Pancreas (tissue), 10 donors: ENCODE data around the gene OR9Q2. TPM values are rescaled to one million over a fixed set of nuclear protein-coding genes. Genes with fewer than 3 reads are reported as not detected.
"Not testable (repeated sequence)": the region's sequence is repeated elsewhere in the genome, so short reads cannot be mapped to it uniquely, and the experiment has no call there.

Source experiments
- ATAC-seq, 4 donors: fragments of 200-7000 bp; cut with Tn5 transposase; one replicate each; pipeline versions ENCODE4 v1.8.0 to v1.9.1; 2020; ENCODE audit warnings: mild to moderate bottlenecking in 4 of 4, moderate library complexity in 4 of 4
- DNase-seq, 6 donors: peaks; one replicate each; pipeline ENCODE4 v3.0.0-alpha.2; 2020
- FAIRE-seq: peaks from 2 replicates; lab custom pipeline; 2012; peaks lifted over from hg19 to GRCh38; lab: Jason Lieb, UNC
- H3K27ac ChIP-seq, 4 donors: fragments of 200-600 bp; sonication (generic); 1 replicate in 3 of 4; 2 replicates in 1 of 4; pipeline versions ENCODE4 v1.5.0 to v1.8.0; 2020
- H3K27me3 ChIP-seq, 4 donors: fragments of 200-600 bp; one replicate each; pipeline ENCODE4 v1.8.0; 2021
- H3K36me3 ChIP-seq, 3 donors: fragments of 200-600 bp; sonication (generic) in 1 of 3; one replicate each; pipeline versions ENCODE4 v1.5.0 to v1.8.0; 2020 to 2021
- H3K4me1 ChIP-seq, 3 donors: fragments of 200-600 bp; one replicate each; pipeline ENCODE4 v1.8.0; 2021
- H3K4me3 ChIP-seq, 4 donors: fragments of 200-600 bp; sonication (generic) in 2 of 4; one replicate each; pipeline versions ENCODE4 v1.5.0 to v1.8.0; 2020 to 2021
- H3K9me3 ChIP-seq, 4 donors: fragments of 200-600 bp; one replicate each; pipeline ENCODE4 v1.8.0; 2021
- WGBS, 2 donors: extraction: QIAGEN DNeasy Blood & Tissue Kit; methylation state at CpG; one replicate each; pipeline ENCODE4 v1.1.7; 2013; 5-methylcytosine and 5-hydroxymethylcytosine counted together
- intact Hi-C, 3 donors: fragments of 100-400 bp; cut with DNase I; formaldehyde crosslinking; loops; one replicate each; pipeline versions ENCODE4 v1.11.1 to v1.14.2; 2022
- polyA plus RNA-seq, 2 donors: library from polyadenylated mRNA; stranded (reverse); fragments of 200-250 nt; gene quantifications; one replicate each; pipeline ENCODE4 v1.2.3, GENCODE V29; 2013
- total RNA-seq, 6 donors: library from RNA; stranded (reverse); fragmentation: NEBNext Ultra II Directional in 4 of 6; extraction: Animal tissue kit (Norgen Biotek cat#: 25700) in 4 of 6; gene quantifications; one replicate each; pipeline versions ENCODE4 v1.2.1 to v1.2.4, GENCODE V29; 2021 to 2023
- TF ChIP-seq, protein P1 (sequence below), 4 donors: fragments of 200-600 bp; sonication (generic) in 3 of 4; IDR thresholded peaks; one replicate each; pipeline versions ENCODE4 v1.5.0 to v1.8.0; 2021; ENCODE audit warnings: antibody characterized with exemption in 4 of 4
- donor health status: healthy with polysubstance abuse.
- donor health status: DM: no; HTN: no; CAD: no; lungs with moderate emphysema.
- donor health status: DM: no; HTN: no; CAD: no.
- donor health status: control.
- donor health status: control.
- donor health status: Bipolar disorder and iron deficiency.
- donor health status: DM: yes; HTN: yes; CAD: no.
- donor health status: DM: no; HTN: no; CAD: no.
- donor health status: DM: no; HTN: no; CAD: no.
- donor health status: DM: yes; HTN: yes; CAD: no.

The OR9Q2 gene
- total and polyA plus RNA-seq, 8 donors, result not detected

DNA sequence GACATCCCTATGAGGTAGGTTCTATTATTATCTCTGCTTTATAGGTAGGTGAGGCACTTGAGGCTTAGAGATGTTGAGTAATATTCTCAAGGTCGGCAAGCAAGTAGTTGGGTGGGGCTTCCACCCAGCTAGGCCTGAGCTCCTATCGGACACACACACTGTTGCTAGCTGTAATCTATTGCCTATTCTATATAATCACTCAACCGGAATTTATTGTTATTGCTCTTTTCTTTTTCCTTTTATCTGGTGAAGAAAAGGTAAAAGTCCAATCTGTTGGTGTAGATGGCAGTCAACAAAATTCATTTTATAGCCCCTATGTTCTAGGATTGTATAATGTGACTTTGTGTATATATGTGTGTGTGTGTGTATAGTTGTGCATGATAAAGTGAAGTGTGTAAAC is 3.4 kb downstream of the OR9Q2 start:
- intact Hi-C loops, result no loop called here
- no peaks in the 10 kb centered on the region for H3K27me3 ChIP-seq
- ATAC-seq, result no peak
- H3K4me3 ChIP-seq, result no peak overlapping the region
- no peaks in the 10 kb centered on the region for H3K36me3 ChIP-seq
- DNase-seq, result no peak
- no peaks in the 10 kb centered on the region for H3K4me1 ChIP-seq
- peak; percentile 82 for FAIRE-seq
- no peak overlapping the region for H3K27ac ChIP-seq
- TF ChIP-seq, protein P1, sequence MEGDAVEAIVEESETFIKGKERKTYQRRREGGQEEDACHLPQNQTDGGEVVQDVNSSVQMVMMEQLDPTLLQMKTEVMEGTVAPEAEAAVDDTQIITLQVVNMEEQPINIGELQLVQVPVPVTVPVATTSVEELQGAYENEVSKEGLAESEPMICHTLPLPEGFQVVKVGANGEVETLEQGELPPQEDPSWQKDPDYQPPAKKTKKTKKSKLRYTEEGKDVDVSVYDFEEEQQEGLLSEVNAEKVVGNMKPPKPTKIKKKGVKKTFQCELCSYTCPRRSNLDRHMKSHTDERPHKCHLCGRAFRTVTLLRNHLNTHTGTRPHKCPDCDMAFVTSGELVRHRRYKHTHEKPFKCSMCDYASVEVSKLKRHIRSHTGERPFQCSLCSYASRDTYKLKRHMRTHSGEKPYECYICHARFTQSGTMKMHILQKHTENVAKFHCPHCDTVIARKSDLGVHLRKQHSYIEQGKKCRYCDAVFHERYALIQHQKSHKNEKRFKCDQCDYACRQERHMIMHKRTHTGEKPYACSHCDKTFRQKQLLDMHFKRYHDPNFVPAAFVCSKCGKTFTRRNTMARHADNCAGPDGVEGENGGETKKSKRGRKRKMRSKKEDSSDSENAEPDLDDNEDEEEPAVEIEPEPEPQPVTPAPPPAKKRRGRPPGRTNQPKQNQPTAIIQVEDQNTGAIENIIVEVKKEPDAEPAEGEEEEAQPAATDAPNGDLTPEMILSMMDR (IDR thresholded peaks at IDR 0.05), result no peak
- WGBS, 2 donors, result 60 to 66% methylated on average over 3 of the region's 3 CpGs
- H3K9me3 ChIP-seq, result no peaks in the 10 kb centered on the region

DNA sequence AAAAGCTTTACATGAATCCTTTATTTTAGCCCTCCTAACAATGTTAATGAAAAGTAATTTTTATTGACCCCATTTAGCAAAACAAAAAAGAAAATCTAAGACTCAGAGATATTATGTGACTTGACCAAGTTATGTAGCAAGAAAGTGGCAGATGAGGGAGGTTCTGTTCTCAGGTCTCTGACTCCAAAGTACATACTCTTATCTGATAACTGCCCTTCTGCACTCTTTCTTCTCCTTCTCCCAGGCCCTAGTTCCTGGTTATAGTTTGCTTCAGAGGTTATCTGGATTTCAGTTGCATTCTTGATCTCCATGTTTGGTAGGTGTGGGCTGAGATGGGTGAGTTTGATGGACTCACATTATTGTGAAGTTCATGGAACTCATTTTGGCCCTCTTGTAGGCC is 4.5 kb downstream of the OR9Q2 start:
- Histone ChIP-seq H3K27ac (no peak overlapping the region), H3K36me3 (no peaks in the 10 kb centered on the region), H3K27me3 (no peaks in the 10 kb centered on the region), H3K4me1 (no peaks in the 10 kb centered on the region), H3K4me3 (no peak overlapping the region), H3K9me3 (no peaks in the 10 kb centered on the region)
- TF ChIP-seq, protein P1 (IDR thresholded peaks at IDR 0.05), result no peak
- DNase-seq (no peak), FAIRE-seq (no peak), ATAC-seq (no peak)
- intact Hi-C loops, result no loop called here

- TF ChIP-seq, protein P1 (IDR thresholded peaks at IDR 0.05), result no peak
- DNase-seq (no peak), ATAC-seq (no peak), FAIRE-seq (no peak)
- Histone ChIP-seq H3K27me3 (no peaks in the 10 kb centered on the region), H3K36me3 (no peaks in the 10 kb centered on the region), H3K9me3 (no peaks in the 10 kb centered on the region), H3K4me3 (no peak overlapping the region), H3K4me1 (no peaks in the 10 kb centered on the region), H3K27ac (no peak overlapping the region)
- WGBS, 2 donors, result 72 to 94% methylated on average over 2 of the region's 2 CpGs
- intact Hi-C loops, result no loop called here
Measured at GRCh38 chr11:58195939-58196338, 7.1 kb downstream of the OR9Q2 start.

DNA sequence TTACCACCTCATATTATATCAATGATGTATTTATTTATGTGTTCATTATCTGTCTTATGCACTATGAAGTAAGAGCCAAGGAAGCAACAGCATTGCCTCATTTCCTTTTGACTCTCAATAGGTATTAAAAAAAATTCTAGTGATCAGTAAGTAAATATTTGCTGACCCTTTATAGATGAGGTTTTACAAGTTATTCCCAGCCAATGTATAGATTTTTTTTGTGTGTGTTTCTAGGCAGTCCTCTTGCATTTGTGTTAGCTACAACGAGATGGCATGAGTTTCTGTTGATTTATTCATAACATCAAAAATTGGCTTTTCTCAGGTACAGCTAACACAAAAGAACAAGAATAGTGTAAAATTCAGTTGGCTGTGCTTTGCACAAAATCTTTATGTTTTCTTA is 10.4 kb downstream of the OR9Q2 start:
- FAIRE-seq (no peak), ATAC-seq (no peak)

GRCh38 chr11:58204042-58204441 is 15.2 kb downstream of the OR9Q2 start, which contains the start of gene OR1S2:
OR1S2 (minus strand) TSS chr11:58204142; CDS start chr11:58204142, 0 bp downstream.
- intact Hi-C loops, result no loop called here
- no peak for ATAC-seq
- H3K4me3 ChIP-seq, result no peak within 1 kb of the TSS
- DNase-seq, result no peak
- TF ChIP-seq, protein P1 (IDR thresholded peaks at IDR 0.05), result no peak
- no peak within 1 kb of the TSS for H3K27ac ChIP-seq
- no peaks in the 10 kb centered on the region for H3K27me3 ChIP-seq
- no peaks in the 10 kb centered on the region for H3K36me3 ChIP-seq
- FAIRE-seq, result no peak
- no peaks in the 10 kb centered on the region for H3K4me1 ChIP-seq
- H3K9me3 ChIP-seq, result no peaks in the 10 kb centered on the region

More for the DNA sequence above, 10.4 kb downstream of the OR9Q2 start:
- 16 to 27% methylated on average over 1 of the region's 1 CpG for WGBS, 2 donors
- TF ChIP-seq, protein P1 (IDR thresholded peaks at IDR 0.05), result no peak
- DNase-seq, result no peak
- H3K4me1 ChIP-seq, result no peaks in the 10 kb centered on the region
- H3K27me3 ChIP-seq, result no peaks in the 10 kb centered on the region
- intact Hi-C loops, result no loop called here
- H3K9me3 ChIP-seq, result no peaks in the 10 kb centered on the region
- no peak overlapping the region for H3K4me3 ChIP-seq
- no peaks in the 10 kb centered on the region for H3K36me3 ChIP-seq
- no peak overlapping the region for H3K27ac ChIP-seq

GRCh38 chr11:58212420-58212819 is 23.6 kb downstream of the OR9Q2 start, which contains the start of gene OR1S1:
OR1S1 (plus strand) TSS chr11:58212720.
- H3K4me1 ChIP-seq, H3K9me3 ChIP-seq, FAIRE-seq, H3K27me3 ChIP-seq, intact Hi-C loops, H3K36me3 ChIP-seq, H3K27ac ChIP-seq, H3K4me3 ChIP-seq, DNase-seq, ATAC-seq: not testable (repeated sequence)
- WGBS, 2 donors, result 71 to 73% methylated on average over 2 of the region's 2 CpGs
